Right lobe of liver (tissue), 4 donors: Measurements from ENCODE around the gene ALDH1A1.

Experiments
- CTCF ChIP-seq, 4 donors: fragments of 200-600 bp in 3 of 4; fragments of 450-650 bp in 1 of 4; IDR thresholded peaks; one replicate each; pipeline versions ENCODE4 v1.5.1 to v1.8.0; 2016 to 2022; ENCODE audit warnings: antibody characterized with exemption in 4 of 4, mild to moderate bottlenecking in 2 of 4
- POLR2A ChIP-seq: fragments of 450-650 bp; IDR thresholded peaks from one replicate; pipeline ENCODE4 v1.6.1; 2017; ENCODE audit warnings: antibody characterized with exemption, mild to moderate bottlenecking
- donor health status: DM: no; HTN: no; CAD: no.
- donor health status: DM: no; HTN: no; CAD: no.
- donor health status: DM: no; HTN: yes; CAD: no.

- no peak for TF ChIP-seq CTCF (IDR thresholded peaks at IDR 0.05)
- no peak for TF ChIP-seq POLR2A
Observed at GRCh38 chr9:72888067-72888466, 64.8 kb downstream of the ALDH1A1 start.
